ENCODE measurements around the gene CYP4F11. TPM values are rescaled to one million over a fixed set of nuclear protein-coding genes. Genes with fewer than 3 reads are reported as not detected.
"Not testable (repeated sequence)": the region's sequence is repeated elsewhere in the genome, so short reads cannot be mapped to it uniquely, and the experiment has no call there.

CYP4F11 gene
- polyA plus RNA-seq, 6 donors from 2014 or later, result not detected

DNA sequence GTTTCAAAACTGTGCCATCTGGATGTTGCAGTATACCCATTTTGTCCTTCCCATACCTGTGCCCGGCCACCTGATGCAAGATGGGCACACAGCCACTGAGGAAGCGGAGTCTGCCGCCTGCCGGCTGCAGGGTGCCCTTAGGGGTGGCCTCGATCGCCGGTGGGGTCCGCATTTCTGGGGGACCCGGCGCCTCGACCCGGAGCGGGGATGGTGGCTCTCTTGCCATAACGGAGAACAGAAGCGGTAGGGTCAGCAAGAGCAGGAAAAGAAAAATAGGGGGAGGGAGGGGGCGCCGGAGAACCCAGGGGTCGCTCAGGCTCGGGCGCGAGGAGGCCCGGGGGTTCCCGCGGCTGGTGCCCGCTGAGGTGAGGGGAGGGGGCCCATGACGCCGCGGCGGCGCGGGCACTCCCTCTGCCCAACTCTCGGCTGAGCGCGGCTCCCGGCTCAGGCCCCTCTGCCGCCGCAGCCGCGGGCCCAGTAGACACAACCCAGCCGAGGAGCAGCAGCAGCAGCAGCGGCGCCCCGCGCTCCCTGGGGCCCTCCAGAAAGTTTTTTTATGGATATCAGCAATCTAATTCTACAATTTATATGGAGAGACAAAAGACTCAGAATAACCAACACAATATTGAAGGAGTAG lies 22.6 kb downstream of the CYP4F11 start:
- no peak for DNase-seq
- peaks cover 0 to 26% (median 16%) of the 10 kb centered on the region in 7 donors for H3K9me3 Mint-ChIP-seq
- H3K27me3 Mint-ChIP-seq, result peaks cover 50 to 71% (median 58%) of the 10 kb centered on the region in 3 donors
- H3K4me1 Mint-ChIP-seq, result peaks cover 0 to 5% (median 1%) of the 10 kb centered on the region in 3 donors
- H3K4me3 Mint-ChIP-seq, result peak overlapping the region in 1 of 8 donors; percentile 76
- no peaks in the 10 kb centered on the region for H3K36me3 Mint-ChIP-seq
- ATAC-seq (ENCODE audit: low read depth in 2 of 2), result no peak
- H3K27ac Mint-ChIP-seq, result peak overlapping the region in 1 of 6 donors; percentile 4

DNA sequence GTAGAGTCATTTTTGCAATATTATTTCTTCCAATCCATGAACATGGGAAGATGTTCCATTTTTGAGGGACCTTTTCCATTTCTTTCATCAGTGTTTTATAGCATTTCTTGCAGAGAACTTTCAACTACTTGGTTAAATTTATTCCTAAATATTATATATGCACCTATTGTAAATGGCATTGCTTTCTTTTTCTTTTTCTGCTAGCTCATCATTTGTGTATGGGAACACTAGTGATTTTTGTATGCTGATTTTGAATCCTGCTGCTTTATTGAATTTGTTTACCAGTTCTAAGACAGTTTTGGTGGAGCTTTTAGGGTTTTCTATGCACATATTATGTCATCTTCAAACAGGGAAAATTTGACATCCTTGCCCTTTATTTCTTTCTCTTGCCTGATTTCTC lies 29.3 kb downstream of the CYP4F11 start:
- Mint-ChIP-seq H3K4me1 (peaks cover 0 to 6% (median 0%) of the 10 kb centered on the region in 3 donors), H3K9me3 (peaks cover 0 to 39% (median 9%) of the 10 kb centered on the region in 7 donors), H3K36me3 (peaks cover 0 to 8% of the 10 kb centered on the region in 2 donors), H3K27me3 (peaks cover 45 to 77% (median 62%) of the 10 kb centered on the region in 3 donors), H3K27ac (no peak overlapping the region), H3K4me3 (no peak overlapping the region)
- ATAC-seq (ENCODE audit: low read depth in 2 of 2), result no peak
- no peak for DNase-seq

DNA sequence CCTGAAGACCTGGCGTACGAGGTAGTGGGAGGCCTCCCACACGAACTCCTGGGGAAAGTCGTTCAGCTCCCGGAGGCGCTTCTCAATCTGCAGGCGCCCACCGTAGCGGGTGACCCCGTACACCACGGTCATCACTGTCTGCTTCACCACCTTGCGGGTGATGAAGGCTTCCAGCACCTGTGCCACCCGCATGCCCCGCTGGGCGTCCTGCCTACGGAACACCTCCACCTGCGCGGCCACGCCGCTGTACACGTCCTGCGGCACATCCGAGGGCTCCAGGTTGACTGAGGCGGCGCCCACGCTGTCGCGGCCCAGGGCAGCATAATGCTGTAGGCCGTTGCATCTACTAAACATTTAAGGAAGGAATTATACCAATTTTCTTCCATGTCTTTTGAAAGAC lies 31.4 kb downstream of the CYP4F11 start:
- H3K36me3 Mint-ChIP-seq; ATAC-seq (ENCODE audit: low read depth in 2 of 2); H3K4me1 Mint-ChIP-seq; H3K4me3 Mint-ChIP-seq; DNase-seq: not testable (repeated sequence)
- H3K9me3 Mint-ChIP-seq, result peaks cover 0 to 39% (median 9%) of the 10 kb centered on the region in 7 donors
- H3K27ac Mint-ChIP-seq, result peak overlapping the region in 1 of 6 donors; percentile 6
- H3K27me3 Mint-ChIP-seq, result peaks cover 51 to 75% (median 61%) of the 10 kb centered on the region in 3 donors

DNA sequence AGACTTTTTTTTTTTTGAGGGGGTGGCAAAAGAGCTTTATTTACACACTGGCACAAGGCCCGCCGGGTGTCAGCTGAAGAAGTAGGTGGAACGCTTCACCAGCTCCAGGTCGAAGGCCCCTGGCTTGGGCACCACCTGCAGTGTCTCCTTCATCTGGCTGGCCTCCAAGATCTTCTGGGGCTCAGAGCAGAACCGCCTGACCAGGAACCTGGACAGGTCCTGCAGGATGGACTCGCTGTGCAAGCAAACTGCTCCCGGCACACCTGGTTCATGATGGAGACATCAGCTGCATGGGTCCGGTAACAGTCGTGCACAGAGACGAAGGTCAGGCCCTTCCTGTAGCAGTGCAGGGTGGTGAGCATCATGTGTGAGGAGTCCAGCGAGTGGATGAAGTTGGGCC lies 32.1 kb downstream of the CYP4F11 start:
- H3K9me3 Mint-ChIP-seq, result peaks cover 0 to 35% (median 7%) of the 10 kb centered on the region in 7 donors
- H3K27ac Mint-ChIP-seq, result no peak overlapping the region
- peaks cover 0 to 8% of the 10 kb centered on the region in 2 donors for H3K36me3 Mint-ChIP-seq
- no peak for DNase-seq
- ATAC-seq (ENCODE audit: low read depth in 2 of 2), result no peak
- no peak overlapping the region for H3K4me3 Mint-ChIP-seq
- H3K4me1 Mint-ChIP-seq, result peaks cover 0 to 7% (median 0%) of the 10 kb centered on the region in 3 donors
- H3K27me3 Mint-ChIP-seq, result peaks cover 49 to 77% (median 58%) of the 10 kb centered on the region in 3 donors

DNA sequence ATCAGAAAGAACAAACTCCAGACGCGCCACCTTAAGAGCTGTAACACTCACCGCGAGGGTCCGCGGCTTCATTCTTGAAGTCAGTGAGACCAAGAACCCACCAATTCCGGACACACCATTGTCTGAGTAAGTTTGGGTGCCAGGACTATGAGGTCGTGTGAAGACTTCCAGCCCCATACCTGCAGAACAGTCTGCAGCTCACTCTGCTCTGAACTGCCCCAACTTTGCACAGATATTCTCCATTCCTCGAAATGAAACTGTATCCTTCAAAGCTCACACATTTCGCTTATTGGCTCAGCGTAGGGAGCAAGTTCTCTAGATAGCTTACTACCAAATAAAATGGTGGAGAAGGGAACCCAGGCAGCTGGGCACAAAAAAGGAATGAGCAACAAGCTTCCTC lies 33.8 kb downstream of the CYP4F11 start:
- peaks cover 0 to 25% (median 6%) of the 10 kb centered on the region in 7 donors for H3K9me3 Mint-ChIP-seq
- H3K27me3 Mint-ChIP-seq, result peaks cover 49 to 80% (median 58%) of the 10 kb centered on the region in 3 donors
- ATAC-seq (ENCODE audit: low read depth in 2 of 2) (no peak), DNase-seq (no peak)
- H3K4me3 Mint-ChIP-seq, result peak overlapping the region in 3 of 8 donors; percentile 39 to 73 (median 62)
- H3K4me1 Mint-ChIP-seq, result peaks cover 0 to 7% (median 0%) of the 10 kb centered on the region in 3 donors
- H3K27ac Mint-ChIP-seq, result no peak overlapping the region
- peaks cover 0 to 8% of the 10 kb centered on the region in 2 donors for H3K36me3 Mint-ChIP-seq

DNA sequence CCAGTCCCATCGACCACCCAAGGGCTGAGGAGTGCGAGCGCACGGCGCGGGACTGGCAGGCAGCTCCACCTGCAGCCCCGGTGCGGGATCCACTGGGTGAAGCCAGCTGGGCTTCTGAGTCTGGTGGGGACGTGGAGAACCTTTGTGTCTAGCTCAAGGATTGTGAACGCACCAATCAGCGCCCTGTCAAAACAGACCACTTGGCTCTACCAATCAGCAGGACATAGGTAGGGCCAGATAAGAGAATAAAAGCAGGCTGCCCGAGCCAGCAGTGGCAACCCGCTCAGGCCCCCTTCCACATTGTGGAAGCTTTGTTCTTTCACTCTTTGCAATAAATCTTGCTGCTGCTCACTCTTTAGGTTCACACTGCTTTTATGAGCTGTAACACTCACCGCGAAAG lies 34.3 kb downstream of the CYP4F11 start:
- ATAC-seq (ENCODE audit: low read depth in 2 of 2); H3K4me1 Mint-ChIP-seq; H3K27ac Mint-ChIP-seq; H3K36me3 Mint-ChIP-seq; DNase-seq: not testable (repeated sequence)
- peak overlapping the region in 3 of 8 donors; percentile 39 to 73 (median 62) for H3K4me3 Mint-ChIP-seq
- H3K27me3 Mint-ChIP-seq, result peaks cover 49 to 75% (median 57%) of the 10 kb centered on the region in 3 donors
- H3K9me3 Mint-ChIP-seq, result peaks cover 0 to 23% (median 5%) of the 10 kb centered on the region in 7 donors

DNA sequence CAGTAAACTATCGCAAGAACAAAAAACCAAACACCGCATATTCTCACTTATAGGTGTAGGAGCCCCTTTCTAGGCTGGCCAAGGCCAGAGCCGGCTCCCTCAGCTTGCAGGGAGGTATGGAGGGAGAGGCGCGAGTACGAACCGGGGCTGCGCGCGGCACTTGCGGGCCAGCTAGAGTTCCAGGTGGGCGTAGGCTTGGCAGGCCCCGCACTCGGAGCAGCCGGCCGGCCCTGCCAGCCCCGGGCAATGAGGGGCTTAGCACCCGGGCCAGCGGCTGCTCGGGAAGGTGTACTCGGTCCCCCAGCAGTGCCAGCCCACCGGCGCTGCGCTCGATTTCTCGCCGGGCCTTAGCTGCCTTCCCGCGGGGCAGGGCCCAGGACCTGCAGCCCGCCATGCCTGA lies 34.8 kb downstream of the CYP4F11 start:
- not testable (repeated sequence) for H3K36me3 Mint-ChIP-seq; H3K4me1 Mint-ChIP-seq; H3K4me3 Mint-ChIP-seq; H3K27ac Mint-ChIP-seq; DNase-seq; ATAC-seq (ENCODE audit: low read depth in 2 of 2)
- Mint-ChIP-seq H3K27me3 (peaks cover 47 to 71% (median 52%) of the 10 kb centered on the region in 3 donors), H3K9me3 (peaks cover 0 to 18% (median 5%) of the 10 kb centered on the region in 7 donors)

DNA sequence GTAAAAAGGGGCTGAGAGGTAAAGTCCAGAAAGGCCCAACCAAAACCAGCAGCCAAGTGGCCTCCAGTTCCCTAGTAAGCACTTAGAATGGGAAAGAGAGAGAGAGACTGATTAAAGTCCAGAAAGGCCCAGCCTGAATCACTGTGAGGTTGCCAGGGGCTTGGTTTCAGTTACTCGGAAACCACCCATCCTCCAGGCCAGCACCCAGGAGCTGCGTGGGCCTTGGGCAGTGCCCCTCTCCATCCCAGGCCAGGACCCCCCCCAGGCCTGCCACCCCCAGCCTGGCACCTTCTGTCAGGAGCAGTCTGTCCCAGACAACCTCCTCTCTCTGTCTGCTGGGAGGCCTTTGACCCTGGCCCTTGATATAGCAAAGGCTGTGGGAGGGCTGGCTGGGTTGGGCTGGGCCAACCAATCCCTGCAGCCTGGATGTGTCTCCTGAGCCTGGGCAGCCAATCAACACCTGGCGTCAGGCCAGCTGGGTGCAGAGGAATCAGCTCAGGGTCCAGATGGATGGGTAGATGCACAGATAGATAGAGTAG lies 36.5 kb downstream of the CYP4F11 start, which contains the start of gene CYP4F2:
Gene CYP4F2 (minus strand): TSS at position 337 of the 539 bp plus-strand sequence. CDS start 463 bp downstream, outside the sequence.
- H3K27ac Mint-ChIP-seq, result no peak within 1 kb of the TSS
- peaks cover 0 to 7% (median 0%) of the 10 kb centered on the region in 3 donors for H3K4me1 Mint-ChIP-seq
- ATAC-seq (ENCODE audit: low read depth in 2 of 2) (no peak), DNase-seq (no peak)
- peaks cover 0 to 6% (median 0%) of the 10 kb centered on the region in 7 donors for H3K9me3 Mint-ChIP-seq
- peaks cover 45 to 54% (median 49%) of the 10 kb centered on the region in 3 donors for H3K27me3 Mint-ChIP-seq
- peak within 1 kb of the TSS in 1 of 8 donors; percentile 70 for H3K4me3 Mint-ChIP-seq
- H3K36me3 Mint-ChIP-seq, result peaks cover 0 to 5% of the 10 kb centered on the region in 2 donors

DNA sequence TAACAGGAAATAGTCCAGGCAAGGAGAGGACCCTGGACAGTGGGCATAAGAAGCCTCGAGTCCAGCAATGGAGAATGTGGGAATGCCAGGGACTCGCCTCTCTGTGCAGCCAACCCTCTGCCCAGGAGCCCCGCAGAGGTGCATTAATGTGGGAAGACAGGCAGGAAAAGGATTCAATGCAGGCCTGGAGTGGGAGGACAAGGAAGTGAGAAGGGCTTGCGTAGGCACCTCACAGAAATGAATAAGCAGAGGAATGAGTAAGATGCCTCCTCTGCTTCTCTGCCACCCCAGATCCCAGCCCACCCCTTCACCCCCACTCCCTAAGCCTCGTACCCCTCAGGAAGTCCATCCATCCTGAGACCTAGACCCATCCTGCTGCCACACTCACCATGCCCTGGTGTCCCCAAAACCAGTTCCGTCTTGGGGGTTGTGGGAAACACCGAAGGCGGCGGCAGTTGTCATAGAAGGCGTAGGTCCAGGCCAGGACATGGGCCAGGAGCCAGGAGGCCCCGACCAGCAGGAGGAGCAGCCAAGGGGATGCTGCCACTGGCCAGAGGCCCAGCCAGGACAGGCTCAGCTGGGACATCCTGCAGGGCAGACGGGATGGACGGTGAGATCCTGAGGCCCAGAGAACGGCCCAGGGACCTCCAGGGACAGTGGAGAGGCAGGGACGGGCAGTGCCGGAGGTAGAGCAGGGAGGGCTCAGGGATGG lies 37.1 kb downstream of the CYP4F11 start:
- ATAC-seq (ENCODE audit: low read depth in 2 of 2), result no peak
- H3K9me3 Mint-ChIP-seq, result peaks cover 0 to 6% (median 0%) of the 10 kb centered on the region in 7 donors
- DNase-seq, result no peak
- no peak overlapping the region for H3K4me3 Mint-ChIP-seq
- H3K27me3 Mint-ChIP-seq, result peaks cover 45 to 49% (median 48%) of the 10 kb centered on the region in 3 donors
- no peak overlapping the region for H3K27ac Mint-ChIP-seq
- H3K36me3 Mint-ChIP-seq, result peaks cover 0 to 5% of the 10 kb centered on the region in 2 donors
- peaks cover 0 to 7% (median 0%) of the 10 kb centered on the region in 3 donors for H3K4me1 Mint-ChIP-seq

DNA sequence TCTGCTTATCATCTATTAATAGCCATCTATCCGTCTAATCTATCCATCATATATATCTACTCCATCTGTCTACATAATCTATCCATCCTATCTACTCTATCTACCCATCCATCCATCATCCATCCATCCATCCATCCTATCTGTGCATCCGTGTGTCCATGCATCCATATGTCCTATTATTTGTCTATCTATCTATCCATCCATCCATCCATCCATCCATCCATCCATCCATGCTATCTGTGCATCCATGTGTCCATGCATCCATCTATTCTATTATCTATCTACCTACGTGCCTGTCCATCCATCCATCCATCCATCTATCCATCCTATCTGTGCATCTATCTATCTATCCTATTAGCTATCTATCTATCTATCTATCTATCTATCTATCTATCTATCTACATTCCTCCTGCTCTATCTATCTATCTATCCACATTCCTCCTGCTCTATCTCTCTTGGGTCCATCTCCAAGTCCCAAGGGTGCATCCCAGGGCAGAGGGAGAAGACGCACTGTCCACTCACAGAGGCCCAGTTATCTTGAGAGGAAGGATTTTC lies 38.4 kb downstream of the CYP4F11 start:
- H3K4me3 Mint-ChIP-seq, result peak overlapping the region in 1 of 8 donors; percentile 16
- peaks cover 0 to 6% (median 0%) of the 10 kb centered on the region in 7 donors for H3K9me3 Mint-ChIP-seq
- H3K27me3 Mint-ChIP-seq, result peaks cover 35 to 38% (median 37%) of the 10 kb centered on the region in 3 donors
- peaks cover 0 to 7% (median 0%) of the 10 kb centered on the region in 3 donors for H3K4me1 Mint-ChIP-seq
- H3K27ac Mint-ChIP-seq, result no peak overlapping the region
- peaks cover 0 to 5% of the 10 kb centered on the region in 2 donors for H3K36me3 Mint-ChIP-seq
- ATAC-seq (ENCODE audit: low read depth in 2 of 2) (no peak), DNase-seq (no peak)

DNA sequence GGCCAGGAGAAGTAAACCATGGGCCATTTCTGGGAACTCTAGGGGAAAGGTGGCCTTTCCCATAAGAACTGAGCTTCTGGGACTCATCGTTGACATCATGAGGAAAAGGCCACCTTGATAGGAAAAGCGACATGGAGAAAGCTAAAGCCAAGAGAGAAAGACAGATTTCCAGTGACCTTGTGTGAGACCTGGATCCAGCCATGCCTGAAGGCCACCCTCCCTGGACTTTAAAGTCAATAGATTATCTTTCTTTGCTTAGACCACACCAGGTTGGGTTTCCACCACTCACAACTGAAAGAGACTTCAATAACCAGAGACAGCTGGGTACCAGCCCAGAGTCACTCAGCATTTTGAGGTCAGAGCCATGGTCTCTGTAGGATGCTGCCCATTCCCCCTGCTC lies 40.0 kb downstream of the CYP4F11 start:
- Mint-ChIP-seq H3K9me3 (peaks cover 0 to 6% (median 0%) of the 10 kb centered on the region in 7 donors), H3K36me3 (peaks cover 0 to 5% of the 10 kb centered on the region in 2 donors), H3K4me3 (no peak overlapping the region), H3K27me3 (peaks cover 27 to 35% (median 31%) of the 10 kb centered on the region in 3 donors), H3K4me1 (no peaks in the 10 kb centered on the region), H3K27ac (no peak overlapping the region)
- no peak for DNase-seq
- no peak for ATAC-seq (ENCODE audit: low read depth in 2 of 2)

DNA sequence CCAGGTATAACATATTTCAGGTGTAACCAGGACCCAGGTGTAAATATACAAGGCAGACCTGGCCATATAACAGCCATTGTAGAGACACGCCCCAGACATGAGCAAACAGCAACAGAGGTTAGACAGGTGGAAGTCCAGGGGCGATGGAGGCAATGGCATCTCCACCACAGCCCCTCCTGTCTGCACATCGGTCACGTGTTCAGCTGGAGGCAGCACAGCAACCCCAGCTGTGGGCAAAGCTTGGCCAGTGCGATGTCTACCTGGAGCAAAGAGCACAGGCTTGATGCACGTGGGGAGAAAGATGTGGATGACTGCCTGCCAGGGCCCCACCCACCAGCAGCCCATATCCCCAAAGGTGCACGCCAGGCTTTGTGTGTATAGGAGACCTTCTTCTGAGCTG lies 40.9 kb downstream of the CYP4F11 start:
- Mint-ChIP-seq H3K4me3 (no peak overlapping the region), H3K27me3 (peaks cover 27 to 34% (median 27%) of the 10 kb centered on the region in 3 donors), H3K9me3 (peaks cover 0 to 6% (median 0%) of the 10 kb centered on the region in 7 donors), H3K36me3 (peaks cover 0 to 5% of the 10 kb centered on the region in 2 donors), H3K27ac (no peak overlapping the region), H3K4me1 (no peaks in the 10 kb centered on the region)
- no peak for ATAC-seq (ENCODE audit: low read depth in 2 of 2)
- DNase-seq, result no peak

DNA sequence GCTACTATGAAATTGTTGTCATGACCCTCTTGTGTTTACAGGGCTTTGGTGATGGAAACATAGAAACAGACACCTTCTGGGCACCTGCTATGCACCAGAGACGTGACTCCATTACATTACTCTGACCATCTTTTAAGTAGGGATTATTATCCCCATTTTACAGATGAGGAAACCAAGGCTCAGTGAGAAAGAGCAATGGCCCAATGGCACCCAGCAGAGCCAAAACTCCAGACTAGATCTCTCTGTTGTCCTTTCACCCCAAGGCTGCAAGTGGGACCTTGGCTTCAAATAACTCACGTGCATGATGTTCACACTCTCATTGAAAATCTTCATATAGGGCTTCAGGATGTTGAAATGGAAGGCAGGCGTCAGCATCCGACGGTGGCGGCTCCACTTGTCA lies 42.3 kb downstream of the CYP4F11 start:
- ATAC-seq (ENCODE audit: low read depth in 2 of 2), result no peak
- DNase-seq, result no peak
- H3K36me3 Mint-ChIP-seq, result peaks cover 0 to 5% of the 10 kb centered on the region in 2 donors
- no peaks in the 10 kb centered on the region for H3K4me1 Mint-ChIP-seq
- H3K9me3 Mint-ChIP-seq, result peaks cover 0 to 6% (median 0%) of the 10 kb centered on the region in 7 donors
- H3K27ac Mint-ChIP-seq, result no peak overlapping the region
- H3K27me3 Mint-ChIP-seq, result peaks cover 15 to 23% (median 20%) of the 10 kb centered on the region in 3 donors
- H3K4me3 Mint-ChIP-seq, result no peak overlapping the region
